Small intestine (tissue), 7 donors: ENCODE data around the gene C13orf42. TPM values are rescaled to one million over a fixed set of nuclear protein-coding genes. Genes with fewer than 3 reads are reported as not detected.

Source experiments
- DNase-seq, 2 donors: peaks; one replicate each; pipeline versions ENCODE4 v3.0.0 to v3.0.0-alpha.2; 2013
- FAIRE-seq: peaks from 2 replicates; lab custom pipeline; 2012; peaks lifted over from hg19 to GRCh38; lab: Jason Lieb, UNC
- H3K27ac ChIP-seq, 3 donors: one replicate each; pipeline ENCODE4 v1.5.1; 2013; ENCODE audit warnings: low read length in 2 of 3, mild to moderate bottlenecking in 2 of 3, control low read depth in 1 of 3, inconsistent platforms in 1 of 3, low read depth in 1 of 3, moderate library complexity in 1 of 3
- H3K27me3 ChIP-seq, 3 donors: one replicate each; pipeline ENCODE4 v1.6.1; 2013; ENCODE audit warnings: low read length in 3 of 3, inconsistent platforms in 1 of 3; ENCODE audit not compliant: control insufficient read depth in 3 of 3, insufficient read depth in 3 of 3
- H3K36me3 ChIP-seq, 3 donors: one replicate each; pipeline ENCODE4 v1.6.1; 2013; ENCODE audit warnings: low read length in 3 of 3, inconsistent platforms in 1 of 3, low read depth in 1 of 3, mild to moderate bottlenecking in 1 of 3, moderate library complexity in 1 of 3; ENCODE audit not compliant: control insufficient read depth in 3 of 3, insufficient read depth in 2 of 3
- H3K4me1 ChIP-seq, 3 donors: one replicate each; pipeline ENCODE4 v1.6.1; 2013; ENCODE audit warnings: low read length in 2 of 3, inconsistent platforms in 1 of 3, low read depth in 1 of 3, mild to moderate bottlenecking in 1 of 3, moderate library complexity in 1 of 3; ENCODE audit not compliant: control insufficient read depth in 3 of 3, insufficient read depth in 2 of 3
- H3K4me3 ChIP-seq, 3 donors: one replicate each; pipeline ENCODE4 v1.5.1; 2013; ENCODE audit warnings: low read length in 3 of 3, control low read depth in 1 of 3, inconsistent platforms in 1 of 3, low read depth in 1 of 3, mild to moderate bottlenecking in 1 of 3, moderate library complexity in 1 of 3
- H3K9me3 ChIP-seq, 2 donors: one replicate each; pipeline ENCODE4 v1.6.1; 2013; ENCODE audit warnings: low read depth in 1 of 2, low read length in 1 of 2; ENCODE audit not compliant: control insufficient read depth in 2 of 2, insufficient read depth in 1 of 2
- WGBS, 3 donors: extraction: QIAGEN DNeasy Blood & Tissue Kit; methylation state at CpG; one replicate each; pipeline ENCODE4 v1.1.7; 2013; 5-methylcytosine and 5-hydroxymethylcytosine counted together
- polyA plus RNA-seq, 4 donors: library from polyadenylated mRNA; stranded (reverse) in 3 of 4; unstranded in 1 of 4; fragments of 200-250 nt in 3 of 4; fragments of 120-200 nt in 1 of 4; gene quantifications; one replicate each; pipeline versions ENCODE4 v1.2.1 to v1.2.3, GENCODE V29; 2013
- donor health status: healthy with polysubstance abuse.
- donor health status: control.
- donor health status: control.
- donor health status: Bipolar disorder and iron deficiency.
- donor health status: healthy.

Gene C13orf42
- polyA plus RNA-seq, 4 donors, result not detected

DNA sequence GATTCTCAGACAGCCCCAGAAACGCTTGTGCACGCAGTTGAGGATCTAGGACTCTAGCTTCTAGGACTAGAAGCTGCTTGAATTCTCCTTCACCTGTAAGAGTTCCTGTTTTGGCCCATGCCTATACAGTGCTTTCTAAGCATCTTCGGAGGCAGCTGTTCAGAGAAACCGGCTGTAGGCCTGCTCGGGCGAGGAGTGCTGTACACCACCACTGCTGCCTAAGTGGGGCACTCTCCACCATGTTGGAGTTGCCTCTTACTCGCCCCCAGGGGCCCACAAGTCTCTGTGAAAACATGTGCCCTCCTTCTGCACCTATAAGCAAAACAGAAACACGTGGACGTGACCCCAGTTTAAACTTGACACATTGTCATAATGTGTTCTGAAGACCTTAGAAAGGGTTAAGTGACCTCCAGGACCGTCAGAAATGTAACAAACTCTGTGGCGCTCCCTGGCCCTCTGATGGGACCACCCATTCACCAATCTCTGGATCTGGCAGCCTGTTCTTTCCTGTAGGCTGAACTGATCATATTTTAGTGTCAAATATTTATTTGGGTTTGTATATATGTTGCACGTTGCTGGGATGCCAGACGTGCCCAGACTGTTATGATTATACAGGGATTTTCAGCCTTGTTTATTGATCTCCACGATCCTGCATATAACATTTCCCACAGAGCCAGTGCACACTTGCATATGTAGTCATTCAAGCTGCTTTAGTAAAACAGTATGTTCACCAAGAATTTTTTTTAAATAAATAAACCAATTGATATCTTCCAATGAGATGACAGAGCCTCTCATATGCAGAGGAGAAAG, 60.8 kb downstream of the C13orf42 start:
- H3K27me3 ChIP-seq, result no peaks in the 10 kb centered on the region
- H3K36me3 ChIP-seq, result no peaks in the 10 kb centered on the region
- H3K27ac ChIP-seq, result no peak overlapping the region
- no peak for DNase-seq
- WGBS, 3 donors, result 77 to 80% (median 80%) methylated on average over 14 of the region's 14 CpGs
- no peaks in the 10 kb centered on the region for H3K4me1 ChIP-seq
- H3K4me3 ChIP-seq, result no peak overlapping the region
- no peak for FAIRE-seq
- H3K9me3 ChIP-seq, result no peaks in the 10 kb centered on the region

DNA sequence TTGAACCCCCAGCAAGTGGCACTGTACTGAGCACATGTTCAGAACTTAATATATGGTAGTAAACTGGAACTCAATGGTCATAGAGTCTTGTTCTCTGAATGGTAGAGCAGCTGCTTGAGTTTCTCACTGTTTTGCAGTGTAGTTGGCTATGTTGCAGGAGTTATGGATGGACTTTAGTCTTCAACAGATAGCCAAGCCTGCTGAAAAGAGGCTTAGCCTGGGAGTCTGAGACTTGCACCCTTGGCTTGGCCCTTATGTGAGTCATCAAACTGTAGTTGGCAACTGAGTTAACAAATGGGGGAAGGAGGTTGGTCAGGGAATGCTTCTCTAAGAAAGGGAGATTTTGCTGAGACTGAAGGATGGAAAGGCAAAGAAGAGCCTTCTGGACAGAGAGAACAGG, 62.5 kb downstream of the C13orf42 start:
- Histone ChIP-seq H3K4me3 (no peak overlapping the region), H3K9me3 (no peaks in the 10 kb centered on the region), H3K27ac (peak overlapping the region in 1 of 3 donors; percentile 47), H3K4me1 (no peaks in the 10 kb centered on the region), H3K27me3 (no peaks in the 10 kb centered on the region), H3K36me3 (no peaks in the 10 kb centered on the region)
- DNase-seq, result peak; percentile 1 to 56
- no peak for FAIRE-seq

DNA sequence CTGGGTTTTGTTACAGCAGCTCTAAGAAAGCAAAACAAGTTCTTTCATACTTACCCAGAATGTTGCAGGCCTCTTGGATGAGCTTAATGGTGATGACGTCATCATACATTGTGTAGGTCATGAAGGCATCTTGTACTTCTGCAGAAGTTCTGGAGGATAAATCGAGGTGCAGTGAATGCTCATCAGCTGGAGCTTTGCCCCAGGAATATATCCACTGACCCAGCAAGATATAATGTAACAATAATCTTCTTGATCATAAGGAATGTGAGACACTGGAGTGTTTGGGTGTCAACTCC, 63.0 kb downstream of the C13orf42 start:
- no peaks in the 10 kb centered on the region for H3K4me1 ChIP-seq
- FAIRE-seq (no peak), DNase-seq (no peak)
- no peaks in the 10 kb centered on the region for H3K9me3 ChIP-seq
- H3K27me3 ChIP-seq, result no peaks in the 10 kb centered on the region
- no peak overlapping the region for H3K4me3 ChIP-seq
- H3K27ac ChIP-seq, result peak overlapping the region in 1 of 3 donors; percentile 47
- 85 to 90% (median 89%) methylated on average over 2 of the region's 2 CpGs for WGBS, 3 donors
- no peaks in the 10 kb centered on the region for H3K36me3 ChIP-seq

- H3K27ac ChIP-seq, result no peak overlapping the region
- no peaks in the 10 kb centered on the region for H3K9me3 ChIP-seq
- H3K36me3 ChIP-seq, result no peaks in the 10 kb centered on the region
- 87 to 89% (median 88%) methylated on average over 6 of the region's 6 CpGs for WGBS, 3 donors
- H3K27me3 ChIP-seq, result no peaks in the 10 kb centered on the region
- no peak for FAIRE-seq
- DNase-seq, result no peak
- H3K4me1 ChIP-seq, result no peaks in the 10 kb centered on the region
- no peak overlapping the region for H3K4me3 ChIP-seq
Measured at GRCh38 chr13:51047434-51048165, 63.5 kb downstream of the C13orf42 start.

DNA sequence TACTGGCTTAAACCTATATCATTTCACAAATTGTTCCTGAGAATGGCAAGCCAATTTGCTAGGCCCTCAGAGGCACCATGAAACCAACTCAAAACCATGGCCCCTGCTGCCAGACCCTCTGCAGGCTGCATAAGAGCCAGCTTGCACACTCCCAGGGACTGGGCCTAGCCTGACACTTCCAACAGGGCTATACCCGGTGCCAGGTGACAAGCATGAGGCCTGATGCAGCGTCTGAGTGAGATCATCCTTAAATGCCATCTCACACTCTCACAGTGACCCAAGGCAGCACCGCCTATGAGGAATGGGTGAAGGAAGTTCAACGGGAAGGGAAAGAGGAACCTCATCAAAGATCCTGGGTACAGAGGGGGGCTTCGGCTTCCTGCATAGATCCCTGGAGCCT, 65.6 kb downstream of the C13orf42 start:
- FAIRE-seq (no peak), DNase-seq (no peak)
- no peaks in the 10 kb centered on the region for H3K4me1 ChIP-seq
- H3K27me3 ChIP-seq, result no peaks in the 10 kb centered on the region
- no peak overlapping the region for H3K4me3 ChIP-seq
- WGBS, 3 donors, result 78 to 90% (median 89%) methylated on average over 5 of the region's 5 CpGs
- no peaks in the 10 kb centered on the region for H3K9me3 ChIP-seq
- no peak overlapping the region for H3K27ac ChIP-seq
- H3K36me3 ChIP-seq, result no peaks in the 10 kb centered on the region

DNA sequence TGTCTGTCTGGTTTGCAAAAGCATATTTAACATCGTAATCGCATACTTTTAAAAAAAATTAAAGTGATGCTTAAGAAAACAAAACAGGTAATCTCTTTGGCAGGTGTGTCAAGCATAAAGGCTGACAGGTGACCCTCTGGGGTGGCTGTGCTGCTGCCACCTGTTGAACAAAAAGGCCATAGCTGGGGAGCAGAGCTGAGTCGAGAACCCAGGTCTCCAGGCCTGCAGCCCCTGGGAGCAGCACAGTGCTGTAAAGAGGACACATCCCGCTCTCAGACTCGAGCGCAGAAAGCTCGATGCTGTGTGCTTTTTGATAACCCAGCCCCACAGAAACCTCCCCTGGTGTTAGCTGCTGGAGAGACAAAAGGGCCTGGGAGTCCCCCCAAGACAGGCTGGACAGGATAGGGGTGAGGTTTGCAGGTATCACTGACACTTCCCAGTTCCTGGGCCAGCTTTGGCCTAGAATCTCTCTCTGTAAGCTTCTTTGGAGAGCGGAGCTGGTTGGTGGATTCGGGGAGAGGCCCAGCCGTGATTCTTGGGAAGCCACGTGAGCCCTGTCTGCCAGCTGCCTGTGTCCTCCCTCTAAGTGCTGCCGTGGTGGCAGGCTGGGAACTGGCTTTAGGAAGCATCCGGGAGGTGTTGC, 66.9 kb downstream of the C13orf42 start:
- no peak for FAIRE-seq
- 82 to 87% (median 87%) methylated on average over 12 to 13 of the region's 13 CpGs for WGBS, 3 donors
- DNase-seq, result peak in 1 of 2 donors; percentile 33
- H3K9me3 ChIP-seq, result no peaks in the 10 kb centered on the region
- no peaks in the 10 kb centered on the region for H3K27me3 ChIP-seq
- no peaks in the 10 kb centered on the region for H3K36me3 ChIP-seq
- no peaks in the 10 kb centered on the region for H3K4me1 ChIP-seq
- H3K4me3 ChIP-seq, result no peak overlapping the region
- H3K27ac ChIP-seq, result no peak overlapping the region

DNA sequence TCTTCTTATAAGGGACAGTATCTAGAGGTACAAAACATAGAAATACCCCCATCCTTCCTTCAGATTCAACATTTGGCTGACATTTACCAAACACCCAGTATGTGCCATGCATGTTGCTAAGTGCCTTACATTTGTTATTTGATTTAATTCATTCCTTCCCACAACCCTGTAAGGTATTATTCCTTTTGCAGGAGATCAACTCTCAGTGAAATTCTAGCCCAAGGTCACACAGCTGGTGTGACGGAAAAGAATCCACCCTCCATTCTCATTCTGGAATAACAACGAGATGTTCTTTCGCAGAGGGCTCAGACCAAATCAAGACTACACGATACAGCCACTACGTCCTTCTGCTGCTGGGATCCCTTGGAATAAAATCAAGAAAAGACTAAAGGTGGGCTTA, 67.8 kb downstream of the C13orf42 start:
- H3K27ac ChIP-seq, result no peak overlapping the region
- H3K9me3 ChIP-seq, result no peaks in the 10 kb centered on the region
- H3K36me3 ChIP-seq, result no peaks in the 10 kb centered on the region
- no peaks in the 10 kb centered on the region for H3K27me3 ChIP-seq
- DNase-seq (no peak), FAIRE-seq (no peak)
- WGBS, 3 donors, result 86 to 96% (median 95%) methylated on average over 5 of the region's 5 CpGs
- H3K4me3 ChIP-seq, result no peak overlapping the region
- no peaks in the 10 kb centered on the region for H3K4me1 ChIP-seq

GRCh38 chr13:51041710-51042109, 69.4 kb downstream of the C13orf42 start:
- H3K27me3 ChIP-seq, result no peaks in the 10 kb centered on the region
- H3K9me3 ChIP-seq, result no peaks in the 10 kb centered on the region
- H3K36me3 ChIP-seq, result no peaks in the 10 kb centered on the region
- H3K4me1 ChIP-seq, result no peaks in the 10 kb centered on the region
- no peak overlapping the region for H3K4me3 ChIP-seq
- 63 to 76% (median 69%) methylated on average over 5 of the region's 5 CpGs for WGBS, 3 donors
- H3K27ac ChIP-seq, result no peak overlapping the region
- FAIRE-seq (no peak), DNase-seq (no peak)
